BLaER1 treated with 17β-estradiol and CSF1 and Interleukin-3, amounts not matched to agents 10 nM and 100 nM (cell line): ENCODE results near the gene PRR15L.

Experiments
- H3K27ac ChIP-seq, 11 experiments: shearing (Covaris generic); formaldehyde crosslinking; 2 replicates each; pipeline ENCODE4 v1.8.1; 2022
- H3K27me3 ChIP-seq, 11 experiments: shearing (Covaris generic); formaldehyde crosslinking; 2 replicates each; pipeline ENCODE4 v1.8.1; 2022
- H3K36me3 ChIP-seq, 11 experiments: shearing (Covaris generic); formaldehyde crosslinking; 2 replicates each; pipeline ENCODE4 v1.8.1; 2022
- H3K4me1 ChIP-seq, 10 experiments: shearing (Covaris generic); formaldehyde crosslinking; 2 replicates each; pipeline ENCODE4 v1.8.1; 2022
- H3K4me2 ChIP-seq, 11 experiments: shearing (Covaris generic); formaldehyde crosslinking; 2 replicates each; pipeline ENCODE4 v1.8.1; 2022
- H3K4me3 ChIP-seq, 10 experiments: shearing (Covaris generic); formaldehyde crosslinking; 2 replicates each; pipeline ENCODE4 v1.8.1; 2022
- H3K9ac ChIP-seq, 11 experiments: shearing (Covaris generic); formaldehyde crosslinking; 2 replicates each; pipeline ENCODE4 v1.8.1; 2022
- H3K9me3 ChIP-seq, 11 experiments: shearing (Covaris generic); formaldehyde crosslinking; replicated peaks in 1 of 11; 2 replicates each; pipeline ENCODE4 v1.8.1; 2022
- H4K20me1 ChIP-seq, 11 experiments: shearing (Covaris generic); formaldehyde crosslinking; 2 replicates each; pipeline ENCODE4 v1.8.1; 2022
- Cebpa-rat ChIP-seq, 11 experiments: shearing (Covaris generic); IDR thresholded peaks; 2 replicates each; pipeline ENCODE4 v1.8.1; 2022

PRR15L gene

GRCh38 chr17:48001197-48001596 lies 43.5 kb upstream of the PRR15L start:
- Histone ChIP-seq H3K4me2 (peak overlapping the region in 10 of 11 experiments; percentile 82 to 95 (median 87); a peak in 20 of 22 replicates), H3K27ac (peak overlapping the region; percentile 87 to 99 (median 95); a peak in 21 of 22 replicates), H3K36me3 (no peaks in the 10 kb centered on the region), H4K20me1 (no peaks in the 10 kb centered on the region), H3K9ac (peak overlapping the region in 6 of 11 experiments; percentile 83 to 90 (median 86); a peak in 7 of 22 replicates), H3K27me3 (no peaks in the 10 kb centered on the region), H3K4me3 (0 out of 20 replicates have a peak overlapping the region, but pooled peaks of 1 of the 10 experiments have one; percentile 13), H3K9me3 (no peaks in the 10 kb centered on the region), H3K4me1 (peaks cover 38 to 93% (median 78%) of the 10 kb centered on the region in 10 experiments)
- TF ChIP-seq Cebpa-rat (IDR thresholded peaks at IDR 0.05), result no peak

- H3K9me3 ChIP-seq, result no peaks in the 10 kb centered on the region
- no peak overlapping the region; a peak in 1 of 22 replicates for H3K9ac ChIP-seq
- H3K27me3 ChIP-seq, result no peaks in the 10 kb centered on the region
- H3K4me3 ChIP-seq, result no peak overlapping the region
- H3K4me2 ChIP-seq, result peak overlapping the region in 9 of 11 experiments; percentile 17 to 95 (median 60); a peak in 15 of 22 replicates
- no peak for TF ChIP-seq Cebpa-rat (IDR thresholded peaks at IDR 0.05)
- H3K27ac ChIP-seq, result peak overlapping the region in 6 of 11 experiments; percentile 4 to 94 (median 31); a peak in 9 of 22 replicates
- H3K4me1 ChIP-seq, result peaks cover 28 to 81% (median 63%) of the 10 kb centered on the region in 10 experiments
- H3K36me3 ChIP-seq, result no peaks in the 10 kb centered on the region
- H4K20me1 ChIP-seq, result no peaks in the 10 kb centered on the region
These were observed 41.9 kb upstream of the PRR15L start for GRCh38 chr17:47999582-47999981.

GRCh38 chr17:47998044-47998443 lies 40.4 kb upstream of the PRR15L start:
- Histone ChIP-seq H4K20me1 (no peaks in the 10 kb centered on the region), H3K9ac (no peak overlapping the region; a peak in 1 of 22 replicates), H3K4me2 (peak overlapping the region in 7 of 11 experiments; percentile 25 to 95 (median 68); a peak in 13 of 22 replicates), H3K27me3 (no peaks in the 10 kb centered on the region), H3K9me3 (no peaks in the 10 kb centered on the region), H3K4me3 (no peak overlapping the region), H3K27ac (peak overlapping the region in 1 of 11 experiments; percentile 7; a peak in 2 of 22 replicates), H3K4me1 (peaks cover 15 to 66% (median 47%) of the 10 kb centered on the region in 10 experiments), H3K36me3 (no peaks in the 10 kb centered on the region)
- no peak for TF ChIP-seq Cebpa-rat (IDR thresholded peaks at IDR 0.05)

- Histone ChIP-seq H3K9ac (no peak overlapping the region; a peak in 1 of 22 replicates), H4K20me1 (no peaks in the 10 kb centered on the region), H3K4me1 (peaks cover 10 to 62% (median 43%) of the 10 kb centered on the region in 10 experiments), H3K36me3 (no peaks in the 10 kb centered on the region), H3K4me2 (peak overlapping the region in 7 of 11 experiments; percentile 25 to 95 (median 68); a peak in 13 of 22 replicates), H3K27ac (peak overlapping the region in 1 of 11 experiments; percentile 7; a peak in 2 of 22 replicates), H3K4me3 (no peak overlapping the region), H3K27me3 (no peaks in the 10 kb centered on the region), H3K9me3 (no peaks in the 10 kb centered on the region)
- no peak for TF ChIP-seq Cebpa-rat (IDR thresholded peaks at IDR 0.05)
These were observed 39.9 kb upstream of the PRR15L start for GRCh38 chr17:47997586-47997985.

GRCh38 chr17:47996201-47996600 lies 38.5 kb upstream of the PRR15L start:
- no peak overlapping the region for H3K9ac ChIP-seq
- no peak overlapping the region for H3K27ac ChIP-seq
- no peaks in the 10 kb centered on the region for H4K20me1 ChIP-seq
- H3K27me3 ChIP-seq, result no peaks in the 10 kb centered on the region
- no peak for TF ChIP-seq Cebpa-rat (IDR thresholded peaks at IDR 0.05)
- peak overlapping the region in 1 of 11 experiments; percentile 13; a peak in 2 of 22 replicates for H3K4me2 ChIP-seq
- H3K4me3 ChIP-seq, result no peak overlapping the region
- H3K9me3 ChIP-seq, result no peaks in the 10 kb centered on the region
- H3K4me1 ChIP-seq, result peaks cover 0 to 53% (median 30%) of the 10 kb centered on the region in 10 experiments; a peak in 17 of 20 replicates
- no peaks in the 10 kb centered on the region for H3K36me3 ChIP-seq

- H3K4me3 ChIP-seq, result no peak overlapping the region
These were observed 37.7 kb upstream of the PRR15L start for GRCh38 chr17:47995241-47995935.

GRCh38 chr17:47994724-47995123 lies 37.0 kb upstream of the PRR15L start:
- Histone ChIP-seq H3K4me1 (peaks cover 0 to 45% (median 18%) of the 10 kb centered on the region in 10 experiments; a peak in 16 of 20 replicates), H4K20me1 (no peaks in the 10 kb centered on the region), H3K9ac (no peak overlapping the region), H3K27ac (no peak overlapping the region), H3K27me3 (no peaks in the 10 kb centered on the region), H3K36me3 (no peaks in the 10 kb centered on the region), H3K4me3 (no peak overlapping the region), H3K4me2 (no peak overlapping the region), H3K9me3 (no peaks in the 10 kb centered on the region)
- TF ChIP-seq Cebpa-rat (IDR thresholded peaks at IDR 0.05), result no peak

More at GRCh38 chr17:47995241-47995935, 37.7 kb upstream of the PRR15L start:
- Histone ChIP-seq H3K4me2 (no peak overlapping the region), H3K4me1 (peaks cover 0 to 51% (median 24%) of the 10 kb centered on the region in 10 experiments; a peak in 16 of 20 replicates), H3K27me3 (no peaks in the 10 kb centered on the region), H4K20me1 (no peaks in the 10 kb centered on the region), H3K27ac (no peak overlapping the region), H3K36me3 (no peaks in the 10 kb centered on the region), H3K9me3 (no peaks in the 10 kb centered on the region), H3K9ac (no peak overlapping the region; a peak in 1 of 22 replicates)
- TF ChIP-seq Cebpa-rat (IDR thresholded peaks at IDR 0.05), result no peak

GRCh38 chr17:47993964-47994363 lies 36.3 kb upstream of the PRR15L start:
- no peak overlapping the region for H3K27ac ChIP-seq
- no peak overlapping the region for H3K9ac ChIP-seq
- no peaks in the 10 kb centered on the region for H4K20me1 ChIP-seq
- no peak overlapping the region for H3K4me3 ChIP-seq
- no peaks in the 10 kb centered on the region for H3K27me3 ChIP-seq
- H3K36me3 ChIP-seq, result no peaks in the 10 kb centered on the region
- no peak overlapping the region for H3K4me2 ChIP-seq
- H3K4me1 ChIP-seq, result peaks cover 0 to 37% (median 11%) of the 10 kb centered on the region in 10 experiments; a peak in 14 of 20 replicates
- no peak for TF ChIP-seq Cebpa-rat (IDR thresholded peaks at IDR 0.05)
- no peaks in the 10 kb centered on the region for H3K9me3 ChIP-seq

- no peak for TF ChIP-seq Cebpa-rat (IDR thresholded peaks at IDR 0.05)
- Histone ChIP-seq H3K36me3 (no peaks in the 10 kb centered on the region), H3K4me3 (no peak overlapping the region), H3K9me3 (no peaks in the 10 kb centered on the region), H3K4me2 (no peak overlapping the region), H4K20me1 (no peaks in the 10 kb centered on the region), H3K4me1 (peaks cover 0 to 34% (median 8%) of the 10 kb centered on the region in 10 experiments; a peak in 13 of 20 replicates), H3K27ac (no peak overlapping the region), H3K27me3 (no peaks in the 10 kb centered on the region), H3K9ac (no peak overlapping the region)
These were observed 35.4 kb upstream of the PRR15L start for GRCh38 chr17:47993031-47993564.
